ENCODE measurements around the gene SOCS2.

DNA sequence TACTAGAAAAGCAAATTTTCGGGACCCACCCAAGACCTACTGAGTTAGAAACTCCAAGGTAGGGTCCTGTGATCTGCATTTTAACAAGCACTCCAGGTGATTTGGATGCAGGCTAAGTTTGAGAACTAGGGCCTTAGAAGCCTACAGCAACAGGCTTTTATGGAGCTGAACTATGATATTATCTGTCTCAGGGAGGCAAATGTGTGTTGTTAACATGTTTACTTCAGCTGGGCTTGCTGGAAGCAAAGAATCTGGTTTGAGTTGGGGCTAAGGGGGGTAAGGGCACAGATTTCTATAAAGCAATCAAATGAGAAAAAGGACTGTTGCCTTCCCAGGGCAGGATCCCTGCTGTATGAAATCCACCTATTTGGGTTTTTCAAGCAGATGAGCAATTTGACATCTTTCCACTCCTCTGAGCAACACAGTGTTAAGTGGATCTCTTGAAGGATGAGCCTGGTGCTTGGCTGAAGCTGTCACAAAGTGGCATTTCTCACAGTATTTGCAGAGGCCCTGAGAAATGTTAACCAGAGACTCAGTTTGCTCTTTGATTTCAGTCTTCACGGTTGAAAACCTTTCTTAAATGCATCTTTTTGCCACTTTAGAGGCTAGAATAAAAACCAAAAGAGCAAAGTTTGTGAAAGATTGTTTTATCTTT, 36.2 kb upstream of the SOCS2 start:
- TF ChIP-seq POLR2A (IDR thresholded peaks at IDR 0.05; ENCODE audit: low read depth) (no peak), CTCF (IDR thresholded peaks at IDR 0.05) (no peak)
